Activated CD4-positive, alpha-beta T cell treated with anti-CD3 and anti-CD28 coated beads, Interleukin-2, amount 50 U/mL, for 48 hours (primary cell): Measurements from ENCODE around the gene PCDH8.

Experiments
- DNase-seq, 2 experiments: peaks; one replicate each; pipeline ENCODE4 v3.0.0-alpha.2; 2020

The PCDH8 gene

DNA sequence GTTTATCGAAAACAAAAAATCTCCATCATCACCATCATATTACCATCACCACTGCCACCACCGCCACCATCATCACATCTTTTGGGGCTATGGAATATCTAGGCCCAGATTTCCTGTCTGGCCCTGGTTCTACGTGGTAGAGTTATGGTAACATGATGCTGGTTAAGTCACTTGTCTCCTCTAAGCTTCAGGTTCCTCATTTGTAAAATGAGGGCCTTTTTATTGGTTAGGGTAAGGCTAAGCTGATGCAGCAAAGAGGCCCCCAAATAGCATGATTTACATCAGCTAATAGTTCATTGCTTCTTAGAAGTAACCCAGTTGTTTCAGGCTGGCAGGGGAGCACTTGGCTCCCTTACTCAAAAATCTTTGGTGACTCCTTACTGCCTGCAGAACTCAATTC is 37.9 kb downstream of the PCDH8 start:
- no peak for DNase-seq

DNA sequence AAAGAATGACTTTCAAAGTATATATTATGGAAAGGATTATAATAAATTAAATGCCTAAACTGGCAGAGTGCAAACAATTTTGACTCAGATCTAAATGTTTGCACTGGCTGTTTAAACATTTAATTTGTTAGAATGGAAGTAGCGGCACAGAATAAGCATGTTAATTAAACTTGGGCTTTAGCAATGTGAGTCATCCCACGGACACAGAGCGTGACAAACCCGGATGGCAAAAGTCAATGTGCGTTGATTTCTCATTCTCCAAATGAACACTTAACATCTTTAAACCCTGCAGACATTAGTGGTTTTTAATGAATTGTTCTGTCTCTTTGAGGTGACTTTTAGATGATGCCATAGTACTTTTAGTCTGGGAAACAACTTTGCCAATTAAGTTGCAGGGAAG is 38.4 kb downstream of the PCDH8 start:
- DNase-seq, result no peak

DNA sequence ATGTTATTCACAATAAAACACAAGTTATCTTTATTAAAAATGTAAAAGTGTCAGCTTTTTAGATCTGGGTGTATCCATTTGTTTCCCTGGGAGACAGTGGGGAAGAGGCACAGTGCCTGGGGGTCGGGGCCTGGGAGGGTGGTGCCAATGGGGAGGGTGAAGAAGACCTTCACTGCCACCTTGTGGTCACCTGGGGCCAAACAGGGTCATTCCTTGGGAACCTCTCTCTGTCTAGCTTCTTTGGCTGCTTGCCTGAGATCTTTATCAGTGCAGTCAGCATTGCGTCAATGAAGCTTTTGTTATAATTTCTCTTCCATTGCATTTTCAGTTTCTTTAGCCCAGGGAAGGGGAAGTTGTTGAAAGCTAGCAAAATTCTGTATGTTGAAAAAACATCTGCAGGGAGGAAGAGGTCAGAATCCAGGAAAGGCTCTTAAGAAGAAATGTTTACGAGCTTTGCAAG is 39.1 kb downstream of the PCDH8 start:
- peak; percentile 54 to 64 for DNase-seq

DNA sequence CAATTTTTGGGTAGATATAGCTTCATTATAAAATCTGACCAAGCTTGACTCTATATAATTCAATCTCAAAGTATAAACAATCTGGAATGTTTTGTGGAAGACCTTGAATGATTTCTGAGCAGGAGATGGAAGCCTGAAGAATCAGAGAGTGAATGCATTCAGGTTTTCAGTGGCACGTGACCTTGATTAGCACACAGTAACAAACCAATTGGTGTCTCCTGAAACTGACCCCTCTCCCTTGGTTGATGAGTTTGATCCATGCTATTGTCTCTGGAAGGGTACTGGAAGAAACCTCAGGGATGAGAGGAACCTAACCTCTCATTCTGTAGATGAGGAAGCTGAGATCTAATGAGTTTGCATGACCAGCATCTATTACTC is 39.6 kb downstream of the PCDH8 start:
- DNase-seq, result no peak

DNA sequence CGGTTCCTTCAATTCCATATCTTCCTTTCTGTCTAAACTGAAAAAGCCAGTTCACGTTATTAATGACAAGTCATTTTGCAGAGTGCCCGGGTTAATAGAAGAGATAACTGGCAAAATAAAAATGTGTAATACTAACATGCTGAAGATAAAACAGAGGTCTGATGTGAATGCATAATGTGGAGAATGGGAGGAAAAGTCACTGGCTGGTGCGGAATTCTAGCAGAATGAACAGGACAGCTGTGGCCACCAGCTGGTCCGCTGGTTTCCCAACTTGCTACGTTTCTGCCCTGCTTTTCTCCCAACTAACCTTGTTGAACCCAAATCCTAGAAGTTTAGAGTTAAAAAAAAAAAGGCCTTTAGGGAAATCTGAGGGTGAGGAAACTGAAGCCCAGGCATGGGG is 42.4 kb downstream of the PCDH8 start:
- no peak for DNase-seq

DNA sequence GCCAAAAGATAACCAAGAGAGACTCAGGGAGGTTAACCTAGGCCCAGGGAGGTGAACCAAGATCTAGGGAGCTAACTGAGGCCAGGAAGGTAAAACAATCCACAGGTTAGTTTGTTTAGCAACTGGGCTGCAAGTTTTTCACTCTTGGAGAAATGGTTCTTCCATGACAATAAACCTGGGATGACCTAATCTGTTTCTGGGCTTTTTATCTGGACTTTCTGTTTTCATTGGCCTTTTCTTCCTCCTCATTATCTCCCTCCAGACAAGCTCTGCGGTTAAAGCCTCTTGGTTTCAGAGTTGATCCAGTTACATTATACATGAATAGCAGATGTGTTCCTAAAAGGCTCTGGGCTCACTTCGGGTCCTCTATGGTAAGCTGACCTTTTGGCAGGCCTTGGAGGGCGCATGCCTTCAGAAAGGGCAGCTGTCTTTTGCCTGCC is 44.2 kb downstream of the PCDH8 start:
- no peak for DNase-seq

DNA sequence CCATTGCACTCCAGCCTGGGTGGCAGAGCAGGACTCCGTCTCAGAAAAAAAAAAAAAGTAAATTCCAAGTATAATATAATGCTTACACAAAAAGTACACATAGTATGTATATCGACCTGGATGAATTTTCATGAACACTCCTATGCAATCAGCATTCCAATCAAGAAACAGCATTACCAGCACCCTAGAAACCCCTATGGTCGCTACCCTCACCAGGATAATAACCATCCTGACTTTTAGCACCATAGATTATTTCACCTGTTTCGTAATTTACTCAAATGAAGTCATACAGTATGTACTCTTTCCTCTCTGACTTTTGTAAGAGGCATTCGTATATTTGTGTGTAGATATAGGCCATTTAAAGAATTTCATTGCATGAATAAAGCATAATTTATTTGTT is 47.6 kb downstream of the PCDH8 start:
- no peak for DNase-seq

DNA sequence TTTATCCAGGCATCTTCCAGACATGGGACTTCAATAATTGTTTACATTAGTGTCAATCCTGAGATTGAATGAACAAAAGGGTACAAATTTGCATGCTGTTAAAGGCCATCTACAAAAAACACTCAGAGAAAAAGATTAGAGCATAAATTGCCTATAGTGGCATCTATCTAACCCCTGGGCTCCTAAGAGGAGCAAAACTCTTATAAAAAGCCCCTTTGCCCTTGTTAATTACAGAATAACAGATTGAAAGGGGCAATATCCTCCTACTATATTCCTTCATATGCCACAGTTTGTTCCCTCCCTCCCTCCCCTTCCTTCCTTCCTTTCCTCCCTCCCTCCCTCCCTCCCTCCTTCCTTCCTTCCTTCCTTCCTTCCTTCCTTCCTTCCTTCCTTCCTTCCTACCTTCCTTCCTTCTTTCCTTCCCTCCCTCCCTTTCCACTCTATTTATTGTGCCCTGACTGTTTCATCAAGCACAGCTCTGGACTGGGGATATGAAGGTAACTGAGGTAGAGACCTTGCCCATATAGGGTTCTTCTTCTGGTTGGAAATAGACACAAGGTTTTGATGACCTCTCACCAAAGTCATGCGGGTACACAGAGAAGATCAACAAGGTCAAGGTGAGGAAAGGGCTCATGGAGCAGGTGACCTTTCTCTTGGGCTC is 49.5 kb downstream of the PCDH8 start:
- no peak for DNase-seq

DNA sequence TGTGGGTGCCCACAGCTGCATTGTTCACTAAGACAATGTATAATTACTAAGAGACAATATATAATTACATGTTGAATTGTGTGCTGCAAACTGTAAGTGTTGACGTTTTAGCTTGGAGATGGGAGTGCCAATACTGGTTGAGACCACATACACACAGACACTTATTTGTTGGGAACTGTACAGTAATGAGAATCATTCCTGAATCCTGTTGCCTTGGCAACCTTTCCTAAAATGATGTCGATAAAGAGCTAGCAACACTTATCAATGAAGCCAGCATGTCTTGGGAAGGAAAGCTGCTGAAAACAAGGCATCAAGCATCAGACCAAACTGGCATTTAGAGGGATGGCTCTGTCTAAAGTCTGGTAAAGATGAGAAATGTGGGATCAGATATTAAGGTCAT is 51.3 kb downstream of the PCDH8 start:
- no peak for DNase-seq

DNA sequence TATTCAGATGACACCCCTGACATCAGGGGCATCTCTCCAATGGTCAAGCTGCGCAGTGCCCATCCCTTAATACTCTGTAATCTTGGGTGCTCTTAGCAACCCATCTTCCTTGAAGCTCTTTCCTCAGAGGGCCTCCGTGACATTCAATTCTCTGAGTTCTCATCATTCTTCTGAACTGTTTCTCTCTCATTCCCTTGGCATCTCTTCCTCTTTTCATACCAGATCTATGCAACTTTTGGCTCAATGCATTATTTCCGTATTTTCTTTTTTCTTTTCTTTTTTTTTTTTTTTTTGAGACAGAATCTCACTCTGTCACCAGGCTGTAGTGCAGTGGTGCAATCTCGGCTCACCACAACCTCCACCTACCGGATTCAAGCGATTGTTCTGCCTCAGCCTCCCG is 53.9 kb downstream of the PCDH8 start:
- no peak for DNase-seq

DNA sequence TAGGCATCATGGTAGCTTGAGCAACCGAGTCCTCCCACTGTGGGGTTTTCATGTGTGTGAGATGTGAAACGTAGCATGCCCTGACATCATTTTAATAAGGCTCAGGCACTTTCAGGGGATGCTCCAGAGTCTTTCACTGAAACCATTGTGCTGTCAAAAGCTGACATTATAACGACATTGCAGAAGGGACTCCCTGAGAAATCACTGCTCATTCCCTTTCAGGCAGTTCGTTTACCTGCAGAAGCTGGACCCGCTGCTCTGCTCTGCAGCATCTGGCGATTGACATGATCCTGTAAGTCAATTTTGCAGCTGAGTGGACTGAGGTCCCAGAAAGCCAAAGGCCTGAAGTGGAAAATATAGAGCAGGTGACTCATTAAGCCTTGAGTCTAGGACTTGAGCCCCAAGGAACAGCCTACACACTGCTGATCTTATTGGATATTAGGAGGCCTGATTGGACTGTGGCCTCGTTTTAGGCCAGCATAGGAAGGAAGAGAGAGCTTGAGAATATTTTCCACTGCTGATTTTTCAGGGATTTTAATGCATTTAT is 54.9 kb downstream of the PCDH8 start:
- DNase-seq, result no peak
